Thoracic aorta (tissue), 2 donors: Measurements from ENCODE around the gene KIR2DL4. TPM values are rescaled to one million over a fixed set of nuclear protein-coding genes. Genes with fewer than 3 reads are reported as not detected.
"Not testable (repeated sequence)": the region's sequence is repeated elsewhere in the genome, so short reads cannot be mapped to it uniquely, and the experiment has no call there.

Source experiments
- ATAC-seq: fragments of 150-250 bp; one replicate; pipeline ENCODE4 v1.8.0; 2017; ENCODE audit warnings: low read depth; ENCODE audit not compliant: insufficient number of reproducible peaks, low FRiP score
- DNase-seq: peaks from one replicate; pipeline ENCODE4 v3.0.0-alpha.2; 2020; ENCODE audit warnings: low spot score
- H3K27ac ChIP-seq, 2 donors: fragments of 200-600 bp; sonication (generic); 1 replicate in 1 of 2; 2 replicates in 1 of 2; pipeline ENCODE4 v1.5.1; 2016; ENCODE audit warnings: mild to moderate bottlenecking in 2 of 2, moderate library complexity in 2 of 2
- H3K27me3 ChIP-seq: fragments of 200-600 bp; sonication (generic); replicated peaks from 2 replicates; pipeline ENCODE4 v1.6.0; 2016; ENCODE audit warnings: mild to moderate bottlenecking; ENCODE audit not compliant: insufficient read depth
- H3K36me3 ChIP-seq: fragments of 200-600 bp; sonication (generic); one replicate; pipeline ENCODE4 v1.5.1; 2016
- H3K4me1 ChIP-seq, 2 donors: fragments of 200-600 bp; sonication (generic); 1 replicate in 1 of 2; 2 replicates in 1 of 2; pipeline versions ENCODE4 v1.5.1 to v1.6.0; 2016; ENCODE audit warnings: low read depth in 2 of 2, mild to moderate bottlenecking in 1 of 2; ENCODE audit not compliant: control insufficient read depth in 1 of 2
- H3K4me3 ChIP-seq: fragments of 200-600 bp; sonication (generic); 2 replicates; pipeline ENCODE4 v1.5.1; 2016; ENCODE audit warnings: mild to moderate bottlenecking
- H3K9me3 ChIP-seq: fragments of 200-600 bp; sonication (generic); 2 replicates; pipeline ENCODE4 v1.5.1; 2016
- CTCF ChIP-seq: fragments of 200-600 bp; sonication (generic); IDR thresholded peaks from one replicate; pipeline ENCODE4 v1.5.1; 2019; ENCODE audit warnings: antibody characterized with exemption
- total RNA-seq, 2 donors: library from RNA; depleted of rRNA; stranded (reverse); fragments of >200 nt; gene quantifications; one replicate each; pipeline versions ENCODE4 v1.1.0 to v1.2.3, GENCODE V29; 2016

The KIR2DL4 gene
- total RNA-seq, 2 donors from 2014 or later, result 0.54 TPM; not detected in 1

GRCh38 chr19:54850061-54850640 is 46.7 kb downstream of the KIR2DL4 start, which contains the start of gene KIR3DL2:
Gene KIR3DL2 (plus strand): TSS chr19:54850443. CDS start chr19:54850476, 33 bp downstream.
- not testable (repeated sequence) for H3K4me1 ChIP-seq, H3K27ac ChIP-seq, ATAC-seq, DNase-seq, H3K36me3 ChIP-seq, H3K9me3 ChIP-seq, H3K27me3 ChIP-seq, H3K4me3 ChIP-seq

- H3K27me3 ChIP-seq, result no peaks in the 10 kb centered on the region
- no peak overlapping the region for H3K4me3 ChIP-seq
- H3K9me3 ChIP-seq, result no peaks in the 10 kb centered on the region
- ATAC-seq (no peak), DNase-seq (no peak)
- H3K27ac ChIP-seq, result no peak overlapping the region
- H3K4me1 ChIP-seq, result no peaks in the 10 kb centered on the region
- no peaks in the 10 kb centered on the region for H3K36me3 ChIP-seq
- no peak for TF ChIP-seq CTCF
These were observed 47.5 kb downstream of the KIR2DL4 start for GRCh38 chr19:54850930-54851329.

GRCh38 chr19:54851353-54851752 is 47.9 kb downstream of the KIR2DL4 start:
- H3K4me1 ChIP-seq, result no peaks in the 10 kb centered on the region
- H3K27me3 ChIP-seq, result no peaks in the 10 kb centered on the region
- H3K4me3 ChIP-seq, result no peak overlapping the region
- DNase-seq (no peak), ATAC-seq (no peak)
- H3K9me3 ChIP-seq, result no peaks in the 10 kb centered on the region
- no peak for TF ChIP-seq CTCF
- H3K36me3 ChIP-seq, result no peaks in the 10 kb centered on the region
- H3K27ac ChIP-seq, result no peak overlapping the region

GRCh38 chr19:54855241-54855640 is 51.8 kb downstream of the KIR2DL4 start:
- H3K27ac ChIP-seq, H3K36me3 ChIP-seq: not testable (repeated sequence)

DNA sequence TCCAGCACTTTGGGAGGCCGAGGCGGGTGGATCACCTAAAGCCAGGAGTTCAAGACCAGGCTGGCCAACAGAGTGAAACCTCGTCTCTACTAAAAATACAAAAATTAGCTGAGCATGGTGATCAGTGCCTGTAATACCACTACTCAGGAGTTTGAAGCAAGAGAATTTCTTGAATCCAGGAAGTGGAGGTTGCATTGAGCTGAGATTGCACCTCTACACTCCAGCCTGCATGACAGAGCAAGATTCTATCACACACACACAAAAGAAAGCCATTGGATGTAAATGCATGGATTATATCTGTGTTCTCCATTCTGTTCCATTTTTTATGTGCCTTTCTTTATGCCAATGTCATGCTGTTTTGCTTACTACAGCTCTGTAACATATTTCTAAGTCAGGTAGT is 55.1 kb downstream of the KIR2DL4 start:
- not testable (repeated sequence) for ATAC-seq, H3K4me3 ChIP-seq, DNase-seq, H3K27me3 ChIP-seq, H3K4me1 ChIP-seq, H3K27ac ChIP-seq, H3K36me3 ChIP-seq, H3K9me3 ChIP-seq

More at GRCh38 chr19:54855241-54855640, 51.8 kb downstream of the KIR2DL4 start:
- not testable (repeated sequence) for DNase-seq, H3K4me1 ChIP-seq, H3K4me3 ChIP-seq, ATAC-seq, H3K27me3 ChIP-seq, H3K9me3 ChIP-seq

DNA sequence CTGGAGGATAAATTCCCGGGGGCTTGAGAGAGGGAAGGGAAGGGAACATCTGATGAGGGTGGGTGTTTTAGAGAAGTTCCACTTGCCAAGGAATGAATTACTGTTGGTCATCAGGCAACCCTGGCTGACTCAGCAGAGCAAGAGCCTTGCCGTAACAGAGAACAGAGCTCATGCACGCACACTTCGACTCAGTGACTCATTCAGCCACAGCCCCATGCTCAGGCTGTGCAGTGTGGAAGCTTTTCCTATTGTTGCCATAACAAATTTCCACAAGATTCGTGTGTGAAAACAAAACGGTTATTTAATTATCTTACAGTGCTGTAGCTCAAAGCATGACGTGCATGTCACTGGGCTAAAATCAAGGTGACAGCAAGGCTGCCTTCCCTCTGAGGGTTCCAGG is 56.0 kb downstream of the KIR2DL4 start:
- DNase-seq, ATAC-seq, H3K36me3 ChIP-seq, H3K9me3 ChIP-seq, H3K27me3 ChIP-seq, H3K4me1 ChIP-seq, H3K27ac ChIP-seq, H3K4me3 ChIP-seq: not testable (repeated sequence)

GRCh38 chr19:54863459-54863858 is 60.0 kb downstream of the KIR2DL4 start:
- ATAC-seq, H3K4me3 ChIP-seq, DNase-seq, H3K4me1 ChIP-seq, H3K9me3 ChIP-seq, H3K36me3 ChIP-seq, H3K27ac ChIP-seq, H3K27me3 ChIP-seq: not testable (repeated sequence)

Other genes starting within 250 kb of the KIR2DL4 start
- 1 to 10 TPM in 1 of 2 donors, under 1 TPM in 1; 0.68 to 3.1 TPM for gene LILRA2, start 229.8 kb upstream of the KIR2DL4 start, total RNA-seq
- gene LILRA1, start 210.0 kb upstream of the KIR2DL4 start, total RNA-seq, result 1 to 10 TPM; 2.7 to 3.0 TPM
- gene LILRB1, start 173.1 kb upstream of the KIR2DL4 start, total RNA-seq, result 10 to 100 TPM in 1 of 2 donors, 1 to 10 TPM in 1; 7.9 to 10.0 TPM
- 10 to 100 TPM in 1 of 2 donors, 1 to 10 TPM in 1; 8.5 to 22.5 TPM for gene LILRB4, start 140.6 kb upstream of the KIR2DL4 start, total RNA-seq
- not detected for gene KIR3DL3, start 79.2 kb upstream of the KIR2DL4 start, total RNA-seq
- not detected for gene KIR2DL3, start 65.1 kb upstream of the KIR2DL4 start, total RNA-seq
- gene KIR2DL1, start 33.8 kb upstream of the KIR2DL4 start, total RNA-seq, result not detected
- not detected for gene KIR3DL1, start 12.9 kb downstream of the KIR2DL4 start, total RNA-seq
- not detected for gene KIR2DS4, start 29.1 kb downstream of the KIR2DL4 start, total RNA-seq
- gene KIR3DL2, start 46.8 kb downstream of the KIR2DL4 start, total RNA-seq, result not detected
- 1 to 10 TPM in 1 of 2 donors, under 1 TPM in 1; 0.68 to 7.1 TPM for gene FCAR, start 70.6 kb downstream of the KIR2DL4 start, total RNA-seq
- 1 to 10 TPM in 1 of 2 donors, not detected in 1; 2.2 TPM for gene NCR1, start 102.5 kb downstream of the KIR2DL4 start, total RNA-seq
- not detected for gene NLRP7, start 143.9 kb downstream of the KIR2DL4 start, total RNA-seq
- 1 to 10 TPM in 1 of 2 donors, under 1 TPM in 1; 0.41 to 1.7 TPM for gene NLRP2, start 162.8 kb downstream of the KIR2DL4 start, total RNA-seq
- not detected for gene GP6, start 234.7 kb downstream of the KIR2DL4 start, total RNA-seq